GM19240 (cell line): ENCODE data around the gene ST6GALNAC2.

Experiments
- DNase-seq: peaks from one replicate; pipeline ENCODE4 v3.0.0; 2011; ENCODE audit warnings: low spot score; ENCODE audit not compliant: insufficient read length

The ST6GALNAC2 gene

DNA sequence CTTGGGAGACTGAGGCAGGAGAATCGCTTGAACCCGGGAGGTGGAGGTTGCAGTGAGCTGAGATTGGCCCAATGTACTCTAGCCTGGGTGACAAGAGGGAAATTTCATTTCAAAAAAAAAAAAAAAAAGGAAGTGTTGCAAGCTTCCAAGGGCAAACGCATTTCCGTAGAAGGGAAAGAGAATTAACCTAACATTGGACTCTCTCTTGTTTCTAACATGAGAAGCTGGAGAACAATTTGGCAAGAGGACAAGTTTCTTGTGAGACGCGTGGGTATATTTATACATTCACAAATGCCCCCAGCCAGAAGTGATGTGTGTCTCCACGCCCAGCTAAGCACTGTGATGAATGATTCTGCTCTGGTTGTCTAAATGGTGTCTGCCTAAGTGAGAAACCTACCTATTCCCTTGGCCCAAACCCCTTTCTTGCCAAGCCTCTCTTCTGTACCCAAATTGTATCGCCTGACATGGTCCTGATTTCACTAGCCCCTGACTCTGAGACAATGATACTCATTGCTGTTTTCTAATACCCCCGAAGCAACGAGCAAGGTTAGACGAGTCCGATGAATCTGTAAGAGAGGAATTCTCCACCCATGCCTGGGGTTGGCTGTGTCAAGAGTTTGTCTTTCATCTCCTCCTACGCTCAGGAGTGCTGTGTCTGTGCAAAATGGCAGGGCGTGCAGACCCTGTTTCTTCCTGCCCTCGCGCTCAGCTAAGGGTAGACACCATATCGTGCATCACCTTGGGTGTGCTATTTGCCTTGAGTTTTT, 14.2 kb upstream of the ST6GALNAC2 start:
- no peak for DNase-seq

- no peak for DNase-seq
Measured at GRCh38 chr17:76598004-76598439, 12.4 kb upstream of the ST6GALNAC2 start.

- no peak for DNase-seq
Measured at GRCh38 chr17:76597156-76598003, 11.7 kb upstream of the ST6GALNAC2 start.

- no peak for DNase-seq
Measured at GRCh38 chr17:76594690-76595089, 9.0 kb upstream of the ST6GALNAC2 start.

GRCh38 chr17:76593959-76594358, 8.3 kb upstream of the ST6GALNAC2 start:
- no peak for DNase-seq

DNA sequence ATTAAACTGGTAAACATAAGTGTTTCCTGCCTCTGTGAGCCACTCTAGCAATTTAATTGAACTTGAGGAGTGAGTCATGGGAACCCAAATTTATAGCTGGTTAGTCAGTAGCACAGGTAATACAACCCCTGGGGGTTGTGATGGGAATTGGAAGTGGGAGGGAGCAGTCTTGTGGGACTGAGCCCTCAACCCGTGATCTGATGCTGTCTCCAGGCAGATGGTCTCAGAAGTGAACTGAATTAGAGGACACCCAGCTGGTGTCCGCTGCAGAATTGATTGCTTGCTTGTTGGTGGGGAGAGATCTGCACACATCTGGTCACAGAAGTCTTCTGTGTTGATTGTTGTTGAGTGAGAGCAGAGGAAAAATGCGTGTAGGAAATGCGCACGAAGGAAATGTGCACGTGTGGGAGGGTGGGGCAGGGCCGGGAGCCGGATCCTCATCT, 7.7 kb upstream of the ST6GALNAC2 start:
- no peak for DNase-seq

DNA sequence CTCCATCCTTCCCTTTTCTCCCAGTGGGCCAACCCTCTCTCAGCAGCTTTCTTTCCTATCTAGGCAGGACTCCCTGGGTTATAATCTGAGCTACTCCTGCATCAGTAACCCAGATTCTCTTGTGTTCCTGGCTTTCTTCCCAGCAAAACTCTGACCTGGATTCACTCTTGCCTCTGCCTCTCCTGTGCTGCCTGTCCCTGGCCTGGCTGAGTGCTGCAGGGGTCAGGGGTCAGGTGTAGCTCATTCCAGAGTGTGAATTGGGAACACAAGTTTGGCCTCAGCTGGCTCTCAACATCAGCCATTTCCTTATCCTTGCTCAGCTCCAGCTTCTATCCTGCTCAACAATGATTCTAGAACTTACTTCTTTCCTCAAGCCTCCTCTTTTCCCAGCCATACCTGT, 2.5 kb upstream of the ST6GALNAC2 start:
- DNase-seq, result no peak

DNA sequence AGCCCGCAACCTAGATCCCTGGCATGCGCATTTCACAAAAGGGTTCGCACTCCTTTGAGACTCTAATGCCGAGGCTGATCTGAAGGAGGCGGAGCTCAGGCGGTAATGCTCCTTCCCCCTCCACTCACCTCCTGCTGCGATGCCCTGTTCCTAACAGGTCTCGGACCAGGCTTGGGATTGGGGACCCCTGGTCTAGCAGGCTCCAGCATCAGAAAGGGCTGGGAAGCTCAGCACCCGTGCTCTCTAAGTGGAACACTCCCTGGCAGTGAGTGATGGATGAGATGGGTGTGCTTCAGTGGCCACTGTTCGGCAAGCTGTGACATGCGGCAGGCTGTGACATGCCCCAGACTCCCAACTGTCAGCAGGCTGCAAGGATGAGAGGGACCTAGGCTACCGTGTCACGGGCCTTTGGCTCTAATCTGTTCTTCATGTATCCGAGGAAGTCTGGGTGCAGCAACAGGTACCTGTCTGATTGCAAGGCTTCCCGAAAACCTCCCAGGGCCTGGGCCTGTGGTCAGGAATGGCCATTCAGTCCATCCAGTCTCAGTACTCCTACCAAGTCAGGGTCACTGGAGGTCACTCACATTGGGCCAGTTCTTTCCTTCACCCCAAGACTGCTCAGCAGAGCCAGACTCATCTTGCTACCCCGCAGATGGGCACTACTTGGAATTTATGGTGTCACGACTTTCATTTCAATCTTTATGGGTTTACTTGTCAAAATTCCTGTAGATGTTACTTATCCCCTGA, 1.3 kb upstream of the ST6GALNAC2 start:
- DNase-seq, result no peak

GRCh38 chr17:76585033-76585648, 519 bp downstream of the ST6GALNAC2 start:
- DNase-seq, result no peak

DNA sequence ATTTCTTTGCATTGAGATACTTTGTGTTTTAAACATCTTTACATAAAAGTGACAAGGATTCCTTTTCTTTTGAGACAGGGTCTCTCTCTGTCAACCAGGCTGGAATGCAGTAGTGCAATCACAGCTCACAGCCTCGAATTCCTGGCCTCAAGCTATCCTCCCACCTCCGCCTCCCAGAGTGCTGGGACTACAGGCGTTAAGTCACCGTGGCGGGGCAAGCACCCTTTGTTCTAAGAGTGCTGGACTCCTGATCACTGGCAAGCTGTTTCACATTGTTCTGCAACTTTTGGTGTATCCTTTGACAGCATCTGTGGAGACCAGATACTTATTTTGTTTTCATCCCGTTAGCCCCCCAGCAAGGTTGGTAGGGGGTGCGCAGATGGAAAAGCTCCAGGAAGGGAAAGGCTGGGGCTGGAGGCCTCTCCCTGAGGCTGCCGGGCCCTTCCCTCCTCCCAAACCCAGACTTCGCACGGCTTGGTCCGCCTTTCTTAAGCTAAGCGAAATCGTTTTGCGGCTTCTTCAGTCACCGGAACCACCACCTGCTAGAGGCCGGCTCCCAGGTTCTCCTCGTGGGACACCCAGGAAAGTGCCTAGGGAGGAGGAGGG, 1.1 kb downstream of the ST6GALNAC2 start:
- DNase-seq, result no peak

GRCh38 chr17:76582660-76583059, 3.0 kb downstream of the ST6GALNAC2 start:
- DNase-seq, result no peak

DNA sequence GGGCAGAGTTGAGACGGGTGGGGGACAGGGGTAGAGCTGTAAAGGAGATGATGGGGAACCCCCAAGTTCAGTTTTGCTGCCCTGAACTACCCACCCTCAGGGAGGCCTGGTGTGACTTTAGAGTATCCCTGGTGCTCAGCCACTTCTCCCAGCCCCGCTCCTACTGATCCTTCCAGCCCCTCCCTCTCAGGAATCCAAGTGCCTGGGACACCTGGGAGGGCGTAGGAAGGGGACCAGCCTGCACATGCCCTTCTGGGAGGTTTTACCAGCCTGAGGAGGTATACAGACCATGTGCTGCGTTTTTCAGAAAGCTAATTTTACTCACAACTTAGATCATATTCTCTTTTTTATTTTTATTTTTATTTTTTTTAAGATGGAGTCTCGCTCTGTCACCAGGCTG, 4.1 kb downstream of the ST6GALNAC2 start:
- DNase-seq, result no peak

DNA sequence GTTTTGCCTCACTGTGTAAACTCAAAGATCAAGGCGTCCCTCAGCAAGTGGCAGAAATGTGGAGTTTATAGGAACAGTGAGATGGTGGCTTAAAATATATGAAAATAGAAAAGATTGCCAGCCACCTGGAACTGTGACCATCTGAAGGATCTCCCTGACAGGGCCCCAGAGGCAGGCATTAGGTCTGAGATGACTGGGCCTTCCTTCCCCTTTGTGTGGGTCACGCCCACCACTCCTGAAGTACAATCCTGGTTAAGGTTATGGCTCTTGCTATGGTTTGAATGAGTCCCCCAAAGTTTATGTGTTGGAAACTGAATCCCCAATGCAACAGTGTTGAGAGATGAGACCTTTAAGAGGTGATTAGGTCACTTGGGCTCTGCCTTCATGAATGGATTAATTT, 6.4 kb downstream of the ST6GALNAC2 start:
- no peak for DNase-seq

- DNase-seq, result no peak
Measured at GRCh38 chr17:76578376-76578775, 7.3 kb downstream of the ST6GALNAC2 start.

DNA sequence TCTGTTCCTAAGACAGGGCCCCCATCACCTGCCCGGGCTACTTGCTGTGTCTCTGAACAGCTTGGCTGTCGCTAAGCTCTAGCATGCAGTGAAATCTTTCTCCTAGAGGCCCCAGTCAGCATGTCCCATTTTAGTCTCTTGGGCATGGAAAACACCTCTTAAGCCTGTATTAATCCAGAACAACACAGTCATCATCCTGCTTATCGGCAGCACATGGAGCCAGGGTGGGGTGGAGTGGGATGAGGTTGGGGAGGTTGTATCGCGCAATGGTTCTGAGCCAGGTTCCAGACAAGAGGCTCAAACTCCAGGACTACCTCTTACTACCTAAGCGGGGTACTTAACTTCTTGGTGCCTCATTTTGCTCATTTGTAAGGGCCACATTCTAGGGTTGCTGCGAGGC, 7.8 kb downstream of the ST6GALNAC2 start:
- no peak for DNase-seq

GRCh38 chr17:76576189-76576588, 9.5 kb downstream of the ST6GALNAC2 start:
- no peak for DNase-seq

DNA sequence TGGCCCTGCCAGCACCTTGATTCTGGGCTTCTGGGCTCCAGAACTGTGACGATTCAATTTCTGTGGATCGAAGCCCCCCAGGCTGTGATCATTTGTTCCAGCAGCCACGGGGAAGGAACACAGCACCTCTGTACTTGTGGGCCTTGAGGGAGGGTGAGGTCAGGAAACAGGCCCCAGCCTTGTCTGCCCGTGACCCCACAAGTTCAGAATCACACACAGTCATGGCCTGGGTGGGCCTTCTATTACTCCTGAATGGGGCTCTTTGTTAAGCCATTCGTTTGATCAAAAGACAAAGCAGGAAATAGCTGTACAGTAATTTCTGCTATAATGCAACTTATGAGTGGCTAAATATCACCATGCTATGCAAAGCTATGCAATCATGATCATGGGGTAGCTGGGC, 10.1 kb downstream of the ST6GALNAC2 start:
- DNase-seq, result no peak

GRCh38 chr17:76574166-76574565, 11.5 kb downstream of the ST6GALNAC2 start:
- no peak for DNase-seq

DNA sequence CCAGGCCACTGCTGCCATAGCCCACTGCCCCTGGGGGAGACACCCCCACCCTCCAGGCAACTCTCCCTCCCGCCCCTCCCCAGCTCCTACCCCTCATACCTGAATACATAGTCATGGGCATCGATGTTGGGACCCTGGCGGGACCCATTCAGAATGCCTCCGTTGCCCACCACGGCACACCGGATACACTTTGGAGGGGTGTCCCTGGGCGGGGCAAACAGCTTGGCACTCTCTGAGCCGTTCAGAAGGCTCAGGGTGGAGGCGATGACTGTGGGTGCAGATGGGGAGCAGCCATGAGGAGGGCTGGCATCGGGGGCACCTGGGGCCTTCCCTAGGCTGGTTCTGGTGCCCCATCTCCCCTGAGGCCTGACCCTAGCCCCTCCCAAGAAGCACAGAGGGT, 12.6 kb downstream of the ST6GALNAC2 start:
- DNase-seq, result no peak

- DNase-seq, result no peak
Measured at GRCh38 chr17:76572201-76572910, 13.3 kb downstream of the ST6GALNAC2 start.
